GM18868 (cell line): ENCODE measurements around the gene ZNF227.
"Not testable (repeated sequence)": the region's sequence is repeated elsewhere in the genome, so short reads cannot be mapped to it uniquely, and the experiment has no call there.

Experiments
- ATAC-seq: cut with Tn5 transposase; IDR thresholded peaks from one replicate; pipeline ENCODE4 v1.9.1; 2021; ENCODE audit warnings: mild to moderate bottlenecking, moderate library complexity; ENCODE audit not compliant: unreplicated experiment

The ZNF227 gene

DNA sequence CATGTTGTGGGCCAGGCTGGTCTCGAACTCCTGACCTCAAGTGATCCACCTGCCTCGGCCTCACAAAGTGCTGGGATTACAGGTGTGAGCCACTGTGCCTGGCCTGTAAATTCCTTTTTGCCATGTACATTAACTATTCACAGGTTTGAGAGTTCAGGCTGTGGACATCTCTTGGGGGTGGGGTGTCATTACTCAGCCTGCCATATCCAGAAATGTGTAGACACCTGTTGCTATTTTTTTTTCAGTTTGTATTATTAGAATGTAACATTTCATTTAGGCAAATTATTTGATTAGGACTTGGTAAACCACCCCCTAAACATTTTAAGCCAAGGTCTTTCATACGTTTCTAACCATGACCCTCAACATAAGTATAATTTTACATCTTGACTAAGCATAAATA is 20.5 kb downstream of the ZNF227 start:
- ATAC-seq: no peak

DNA sequence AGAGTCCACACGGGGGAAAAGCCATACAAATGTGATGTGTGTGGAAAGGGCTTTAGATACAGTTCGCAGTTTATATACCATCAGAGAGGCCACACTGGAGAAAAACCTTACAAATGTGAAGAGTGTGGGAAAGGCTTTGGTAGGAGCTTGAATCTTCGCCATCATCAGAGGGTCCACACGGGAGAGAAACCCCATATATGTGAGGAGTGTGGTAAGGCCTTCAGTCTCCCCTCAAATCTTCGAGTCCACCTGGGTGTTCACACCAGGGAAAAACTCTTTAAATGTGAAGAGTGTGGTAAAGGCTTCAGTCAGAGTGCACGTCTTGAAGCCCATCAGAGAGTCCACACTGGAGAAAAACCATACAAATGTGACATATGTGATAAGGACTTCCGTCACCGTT is 24.1 kb downstream of the ZNF227 start:
- no peak for ATAC-seq

DNA sequence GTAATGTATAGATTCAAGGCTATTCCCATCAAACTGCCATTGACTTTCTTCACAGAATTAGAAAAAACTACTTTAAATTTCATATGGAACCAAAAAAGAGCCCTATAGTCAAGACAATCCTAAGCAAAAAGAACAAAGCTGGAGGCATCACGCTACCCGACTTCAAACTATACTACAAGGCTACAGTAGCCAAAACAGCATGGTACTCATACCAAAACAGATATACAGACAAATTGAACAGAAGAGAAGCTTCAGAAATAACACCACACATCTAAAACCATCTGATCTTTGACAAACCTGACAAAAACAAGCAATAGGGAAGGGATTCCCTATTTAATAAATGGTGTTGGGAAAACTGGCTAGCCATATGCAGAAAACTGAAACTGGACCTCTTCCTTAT is 40.0 kb downstream of the ZNF227 start:
- not testable (repeated sequence) for ATAC-seq

DNA sequence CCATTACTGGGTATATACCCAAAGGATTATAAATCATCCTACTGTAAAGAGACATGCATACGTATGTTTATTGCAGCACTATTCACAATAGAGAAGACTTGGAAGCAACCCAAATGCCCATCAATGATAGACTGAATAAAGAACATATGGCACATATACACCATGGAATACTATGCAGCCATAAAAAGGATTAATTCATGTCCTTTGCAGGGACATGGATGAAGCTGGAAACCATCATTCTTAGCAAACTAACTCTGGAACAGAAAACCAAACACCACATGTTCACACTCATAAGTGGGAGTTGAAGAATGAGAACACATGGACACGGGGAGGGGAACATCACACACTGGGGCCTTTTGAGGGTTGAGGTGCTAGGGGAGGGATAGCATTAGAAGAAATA is 41.1 kb downstream of the ZNF227 start:
- ATAC-seq: not testable (repeated sequence)

DNA sequence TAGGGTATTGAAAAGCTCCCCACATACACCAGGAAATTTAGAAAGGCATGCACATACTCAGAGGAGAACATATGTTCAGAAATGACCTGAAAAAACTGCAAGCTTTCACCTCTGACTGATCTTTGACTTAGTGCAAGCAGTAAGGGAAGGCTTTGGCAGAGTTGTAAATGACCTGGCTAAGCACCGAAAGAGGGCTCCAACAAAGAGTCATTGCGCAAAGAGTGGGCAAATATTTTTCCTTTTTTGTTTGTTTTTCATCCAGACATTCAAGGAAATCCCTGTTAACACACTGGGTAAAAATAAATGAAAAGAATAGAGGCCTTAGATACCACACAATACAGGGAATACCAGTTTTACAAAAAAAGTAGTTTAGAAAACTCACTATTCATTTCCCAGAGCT is 42.2 kb downstream of the ZNF227 start:
- ATAC-seq: no peak

DNA sequence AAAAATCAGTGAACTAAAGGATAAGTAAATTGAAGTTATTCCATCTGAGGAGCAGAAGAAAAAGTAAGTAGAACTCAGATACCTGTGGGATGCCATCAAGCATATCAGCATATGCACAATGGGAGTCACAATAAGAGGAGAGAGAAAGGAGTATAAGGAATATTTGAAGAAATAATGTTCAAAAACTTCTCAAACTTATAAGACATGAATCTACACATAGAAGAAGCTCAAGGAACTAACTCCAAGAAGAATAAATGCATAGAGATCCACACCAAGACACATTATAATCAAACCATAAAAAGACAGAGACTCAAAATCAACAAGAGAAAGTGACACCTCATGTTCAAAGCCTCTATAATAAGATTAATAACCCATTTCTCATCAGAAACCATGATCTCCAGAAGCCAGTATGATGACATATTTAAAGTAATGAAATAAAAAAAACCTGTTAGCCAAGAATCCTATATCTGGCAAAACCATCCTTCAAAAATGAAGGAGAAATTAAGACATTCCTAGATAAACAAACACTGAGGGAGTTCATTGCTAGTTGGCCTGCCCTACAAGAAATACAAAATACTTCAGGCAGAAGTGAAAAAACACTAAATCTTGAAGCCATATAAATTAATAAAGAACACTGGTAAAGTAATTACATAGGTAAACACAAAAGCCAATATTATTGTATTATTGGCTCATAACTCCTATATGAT is 43.5 kb downstream of the ZNF227 start:
- ATAC-seq: no peak

DNA sequence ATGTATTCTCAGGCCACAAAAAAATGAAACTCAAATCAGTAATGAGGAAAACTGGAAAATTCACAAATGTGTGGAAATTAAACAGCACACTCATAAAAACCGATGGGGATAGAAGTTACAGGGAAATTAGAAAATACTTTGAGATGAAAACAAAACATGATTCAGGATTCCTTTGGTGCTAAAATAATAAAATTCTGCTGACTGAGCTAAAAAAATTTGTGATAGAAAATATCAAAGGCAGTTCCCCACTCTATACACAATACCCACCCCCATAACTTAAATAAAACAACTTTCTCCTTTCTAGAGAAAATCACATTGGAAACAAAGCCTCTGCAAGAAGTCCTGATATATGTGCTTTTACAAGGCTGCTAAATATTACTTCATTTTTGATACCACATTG is 45.8 kb downstream of the ZNF227 start:
- no peak for ATAC-seq

DNA sequence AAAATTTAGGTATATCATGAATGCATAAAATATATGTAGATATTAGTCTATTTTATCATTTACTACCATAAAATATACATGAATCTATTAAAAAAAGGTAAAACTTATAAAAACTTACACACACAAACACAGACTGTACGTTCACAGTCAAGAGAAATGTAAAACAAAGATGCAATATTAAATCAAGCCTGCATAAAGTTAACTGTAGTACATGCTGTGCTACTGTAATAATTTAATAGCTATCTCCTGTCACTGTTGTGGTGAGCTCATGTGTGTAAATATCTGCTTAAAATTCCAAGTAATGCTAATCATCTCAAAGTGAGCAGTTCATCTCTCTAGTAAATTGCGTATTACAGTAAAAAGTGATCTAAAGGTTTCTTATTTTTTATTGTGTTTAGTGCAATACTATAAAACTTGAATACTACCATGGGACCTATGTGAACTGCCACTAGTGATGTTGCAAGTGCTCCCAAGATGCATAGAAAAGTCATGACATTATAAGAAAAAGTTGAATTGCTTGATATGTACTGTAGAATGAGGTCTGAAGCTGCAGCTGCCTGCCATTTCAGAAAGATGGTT is 46.6 kb downstream of the ZNF227 start:
- ATAC-seq: no peak

DNA sequence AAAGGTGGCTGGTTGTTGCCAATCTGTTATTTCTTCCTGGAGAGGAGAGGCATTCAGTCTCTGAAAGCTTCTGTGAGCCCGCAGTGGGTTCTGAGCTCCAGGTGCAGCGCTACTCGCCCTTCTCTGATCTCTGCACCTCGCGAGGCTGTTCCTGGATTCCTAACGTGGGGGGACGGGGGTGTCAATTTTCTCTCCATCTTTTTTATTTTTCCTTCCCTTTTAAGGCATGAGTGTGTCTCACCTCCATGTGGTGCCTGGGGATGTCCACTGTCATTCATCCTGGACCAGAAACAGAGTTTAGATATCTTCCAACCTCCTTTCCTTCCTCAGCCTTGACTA is 48.0 kb downstream of the ZNF227 start:
- no peak for ATAC-seq

DNA sequence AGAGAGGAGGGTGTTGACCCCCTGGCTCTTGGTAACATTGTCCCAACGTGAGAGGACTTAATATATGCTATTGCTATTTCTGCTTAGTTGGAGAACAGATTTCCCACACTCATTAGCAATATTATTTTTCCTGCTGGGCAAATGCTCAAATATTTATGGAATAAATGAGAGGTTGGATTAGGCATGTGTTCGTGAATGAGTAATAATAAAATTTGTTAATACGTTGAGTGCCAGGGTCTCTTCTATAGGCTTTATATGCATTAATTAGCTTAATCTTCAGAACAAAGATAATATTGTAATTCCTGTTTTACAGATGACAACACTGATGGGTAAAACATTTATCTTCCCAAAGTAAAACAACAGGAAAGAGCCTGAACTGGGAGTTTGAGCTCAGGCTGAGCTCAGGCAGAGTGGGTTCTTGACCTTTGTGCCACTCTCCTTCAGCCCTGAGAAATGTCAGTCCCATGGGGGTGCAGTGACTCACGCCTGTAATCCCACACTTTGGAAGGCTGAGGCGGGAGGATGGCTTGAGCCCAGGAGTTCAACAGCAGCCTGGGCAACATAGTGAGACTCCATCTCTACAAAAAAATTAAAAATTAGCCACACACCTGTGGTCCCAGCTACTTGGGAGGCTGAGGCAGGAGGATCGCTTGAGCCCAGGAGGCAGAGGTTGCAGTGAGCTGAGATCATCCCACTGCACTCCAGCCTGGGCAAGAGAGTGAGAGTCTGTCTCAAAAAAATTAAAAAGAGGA is 48.5 kb downstream of the ZNF227 start:
- ATAC-seq: no peak

DNA sequence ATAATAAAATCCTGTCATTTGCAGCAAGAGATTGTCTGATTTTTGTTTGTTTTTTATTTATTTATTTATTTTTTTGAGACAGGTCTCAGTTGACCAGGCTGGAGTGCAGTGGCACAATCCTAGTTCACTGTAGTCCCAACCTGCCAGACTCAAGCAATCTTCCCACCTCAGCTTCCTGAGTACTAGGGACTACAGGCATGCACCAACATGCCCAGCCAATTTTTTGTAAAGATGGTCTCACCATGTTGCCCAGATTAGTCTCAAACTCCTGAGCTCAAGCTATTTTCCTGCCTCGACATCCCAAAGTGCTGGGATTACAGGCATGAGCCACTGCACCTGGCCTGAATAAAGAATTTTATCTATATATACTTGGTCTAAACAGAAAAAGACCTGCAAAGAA is 65.0 kb downstream of the ZNF227 start:
- ATAC-seq: no peak

DNA sequence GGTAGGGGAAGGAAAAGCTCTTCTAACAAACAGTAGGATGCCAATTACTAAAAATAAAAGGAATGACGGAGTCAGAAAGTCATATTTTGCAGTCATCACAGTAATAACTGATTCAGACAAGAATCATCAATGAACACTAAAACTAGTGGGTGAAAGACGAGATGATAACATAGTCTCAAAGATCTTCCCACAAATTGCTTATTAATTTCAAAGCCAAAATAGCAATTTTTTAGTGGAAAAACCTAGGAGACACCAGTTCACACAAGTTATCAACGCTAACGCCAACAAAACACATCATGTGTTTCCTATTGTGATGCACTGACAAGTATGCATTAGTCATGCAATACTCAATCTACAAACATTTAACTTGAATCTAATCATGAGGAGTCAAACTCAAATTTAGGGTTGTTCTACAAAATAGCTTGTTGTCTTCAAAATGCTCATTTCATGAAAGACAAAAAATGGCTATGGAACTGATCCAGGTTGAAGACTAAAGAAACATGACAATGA is 65.9 kb downstream of the ZNF227 start:
- no peak for ATAC-seq

DNA sequence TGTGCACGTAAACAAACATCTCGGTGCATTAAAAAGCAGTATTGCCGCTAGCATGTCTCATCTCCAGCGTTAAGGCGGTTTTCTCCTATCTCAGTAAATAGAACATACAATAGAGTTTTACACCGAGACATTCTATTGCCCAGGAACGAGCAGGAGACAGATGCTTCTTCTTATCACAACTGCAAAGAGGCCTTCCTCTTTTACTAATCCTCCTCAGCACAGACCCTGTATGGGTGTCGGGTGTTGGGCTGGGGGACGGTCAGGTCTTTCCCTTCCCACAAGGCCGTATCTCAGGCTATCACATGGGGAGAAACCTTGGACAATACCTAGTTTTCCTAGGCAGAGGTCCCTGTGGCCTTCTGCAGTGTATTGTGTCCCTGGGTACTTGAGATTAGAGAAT is 68.6 kb downstream of the ZNF227 start:
- no peak for ATAC-seq

DNA sequence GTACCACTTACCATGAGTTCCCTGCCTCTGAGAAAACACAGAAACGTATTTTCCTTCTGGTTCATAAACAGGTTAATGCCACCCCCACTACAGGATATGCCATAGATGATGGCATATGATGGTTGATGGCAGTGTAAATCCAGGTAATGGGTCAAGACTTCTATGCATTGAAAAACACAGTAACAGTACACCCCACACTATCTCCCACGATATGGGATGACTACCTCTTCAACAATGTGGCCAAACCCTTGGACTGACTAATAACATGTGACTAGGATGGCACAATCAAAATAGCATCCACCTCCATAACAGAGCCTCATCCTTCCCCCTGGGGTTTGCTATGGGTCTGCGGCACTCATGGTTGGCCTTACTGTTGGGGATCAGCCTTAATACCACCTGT is 70.5 kb downstream of the ZNF227 start:
- no peak for ATAC-seq

DNA sequence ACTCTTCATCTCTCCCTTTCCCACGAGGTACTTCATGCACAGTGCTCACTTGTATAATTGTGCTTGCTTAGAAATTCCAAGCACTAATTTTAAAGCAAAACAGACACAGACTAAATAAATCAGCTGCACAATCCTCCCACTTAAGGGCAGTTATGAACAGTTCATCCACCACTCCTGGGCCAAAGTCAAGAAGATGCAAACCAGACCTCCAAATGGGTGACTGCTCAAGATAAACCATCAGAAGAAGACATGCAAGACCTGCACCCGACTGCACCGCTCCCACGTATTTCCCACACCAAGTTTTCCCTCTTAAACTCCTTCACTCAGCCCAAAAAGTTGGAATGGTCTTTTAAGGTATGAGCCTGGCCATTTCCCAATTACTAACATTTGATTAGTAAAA is 72.6 kb downstream of the ZNF227 start:
- ATAC-seq: no peak
